Testis (tissue), 3 donors: Measurements from ENCODE around the gene ELP2. TPM values are rescaled to one million over a fixed set of nuclear protein-coding genes. Genes with fewer than 3 reads are reported as not detected.

ENCODE experiments used
- DNase-seq: peaks from one replicate; pipeline ENCODE4 v3.0.0-alpha.2; 2019
- H3K27ac ChIP-seq, 2 donors: fragments of 200-600 bp; sonication (generic); one replicate each; pipeline ENCODE4 v1.5.1; 2019
- H3K27me3 ChIP-seq: fragments of 200-600 bp; sonication (generic); one replicate; pipeline ENCODE4 v1.5.1; 2019
- H3K36me3 ChIP-seq: fragments of 200-600 bp; sonication (generic); one replicate; pipeline ENCODE4 v1.5.1; 2017; ENCODE audit warnings: low read depth; ENCODE audit errors: missing control alignments
- H3K4me1 ChIP-seq: fragments of 200-600 bp; sonication (generic); one replicate; pipeline ENCODE4 v1.5.1; 2019
- H3K4me3 ChIP-seq, 2 donors: fragments of 200-600 bp; sonication (generic); one replicate each; pipeline ENCODE4 v1.5.1; 2017 to 2019
- H3K9me3 ChIP-seq: fragments of 200-600 bp; sonication (generic); one replicate; pipeline ENCODE4 v1.5.1; 2017
- POLR2A ChIP-seq: fragments of 450-650 bp; IDR thresholded peaks from one replicate; pipeline ENCODE4 v1.6.1; 2017; ENCODE audit warnings: antibody characterized with exemption, mild to moderate bottlenecking, moderate library complexity
- WGBS, 2 donors: methylation state at CpG; one replicate each; pipeline ENCODE4 v1.1.5; 2018; 5-methylcytosine and 5-hydroxymethylcytosine counted together
- intact Hi-C: fragments of 100-400 bp; cut with DNase I; formaldehyde crosslinking; loops from one replicate; pipeline ENCODE4 v1.15.1; 2023; ENCODE audit warnings: low total_unique reads
- polyA plus RNA-seq: library from polyadenylated mRNA; stranded (reverse); fragments of 350-450 nt; fragmentation: Illumina TruSeq; extraction: RNeasy Lipid Tissue Mini Kit (QIAGEN cat#74804); gene quantifications from one replicate; pipeline ENCODE4 v1.2.3, GENCODE V29; 2014; ENCODE audit warnings: low read depth, low replicate concordance; ENCODE audit not compliant: insufficient read depth
- total RNA-seq, 2 donors: library from RNA; depleted of rRNA; stranded (reverse); fragments of >200 nt; gene quantifications; one replicate each; pipeline ENCODE4 v1.2.3, GENCODE V29; 2016
- TF ChIP-seq, protein P1 (sequence below), 3 experiments: fragments of 450-650 bp in 2 of 3; fragments of 200-600 bp in 1 of 3; sonication (generic) in 1 of 3; IDR thresholded peaks; one replicate each; pipeline ENCODE4 v1.5.1; 2016 to 2019; ENCODE audit warnings: antibody characterized with exemption in 3 of 3, mild to moderate bottlenecking in 2 of 3, moderate library complexity in 1 of 3

ELP2 gene
- total and polyA plus RNA-seq, 3 donors from 2014 or later: 81.0 to 95.2 (median 94.8) TPM

- Histone ChIP-seq H3K27me3 (no peaks in the 10 kb centered on the region), H3K4me1 (peaks cover 11% of the 10 kb centered on the region), H3K36me3 (no peaks in the 10 kb centered on the region), H3K9me3 (no peaks in the 10 kb centered on the region), H3K4me3 (peak overlapping the region; percentile 91 to 97), H3K27ac (no peak overlapping the region)
- TF ChIP-seq POLR2A: no peak
- TF ChIP-seq, protein P1, sequence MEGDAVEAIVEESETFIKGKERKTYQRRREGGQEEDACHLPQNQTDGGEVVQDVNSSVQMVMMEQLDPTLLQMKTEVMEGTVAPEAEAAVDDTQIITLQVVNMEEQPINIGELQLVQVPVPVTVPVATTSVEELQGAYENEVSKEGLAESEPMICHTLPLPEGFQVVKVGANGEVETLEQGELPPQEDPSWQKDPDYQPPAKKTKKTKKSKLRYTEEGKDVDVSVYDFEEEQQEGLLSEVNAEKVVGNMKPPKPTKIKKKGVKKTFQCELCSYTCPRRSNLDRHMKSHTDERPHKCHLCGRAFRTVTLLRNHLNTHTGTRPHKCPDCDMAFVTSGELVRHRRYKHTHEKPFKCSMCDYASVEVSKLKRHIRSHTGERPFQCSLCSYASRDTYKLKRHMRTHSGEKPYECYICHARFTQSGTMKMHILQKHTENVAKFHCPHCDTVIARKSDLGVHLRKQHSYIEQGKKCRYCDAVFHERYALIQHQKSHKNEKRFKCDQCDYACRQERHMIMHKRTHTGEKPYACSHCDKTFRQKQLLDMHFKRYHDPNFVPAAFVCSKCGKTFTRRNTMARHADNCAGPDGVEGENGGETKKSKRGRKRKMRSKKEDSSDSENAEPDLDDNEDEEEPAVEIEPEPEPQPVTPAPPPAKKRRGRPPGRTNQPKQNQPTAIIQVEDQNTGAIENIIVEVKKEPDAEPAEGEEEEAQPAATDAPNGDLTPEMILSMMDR (IDR thresholded peaks at IDR 0.05): no peak
- no peak for DNase-seq
- intact Hi-C loops: no loop called here
- WGBS, 2 donors: 63 to 66% methylated on average over 23 to 26 of the region's 26 CpGs
Measured at GRCh38 chr18:36130883-36131653, 1.4 kb downstream of the ELP2 start.

- Histone ChIP-seq H3K4me3 (no peak overlapping the region), H3K9me3 (no peaks in the 10 kb centered on the region), H3K4me1 (peaks cover 11% of the 10 kb centered on the region), H3K27ac (no peak overlapping the region), H3K27me3 (no peaks in the 10 kb centered on the region), H3K36me3 (no peaks in the 10 kb centered on the region)
- no peak for DNase-seq
- TF ChIP-seq, protein P1 (IDR thresholded peaks at IDR 0.05): no peak
- TF ChIP-seq POLR2A: no peak
- 82 to 88% methylated on average over 9 of the region's 9 CpGs for WGBS, 2 donors
- intact Hi-C loops: no loop called here
Measured at GRCh38 chr18:36131692-36132483, 2.2 kb downstream of the ELP2 start.

DNA sequence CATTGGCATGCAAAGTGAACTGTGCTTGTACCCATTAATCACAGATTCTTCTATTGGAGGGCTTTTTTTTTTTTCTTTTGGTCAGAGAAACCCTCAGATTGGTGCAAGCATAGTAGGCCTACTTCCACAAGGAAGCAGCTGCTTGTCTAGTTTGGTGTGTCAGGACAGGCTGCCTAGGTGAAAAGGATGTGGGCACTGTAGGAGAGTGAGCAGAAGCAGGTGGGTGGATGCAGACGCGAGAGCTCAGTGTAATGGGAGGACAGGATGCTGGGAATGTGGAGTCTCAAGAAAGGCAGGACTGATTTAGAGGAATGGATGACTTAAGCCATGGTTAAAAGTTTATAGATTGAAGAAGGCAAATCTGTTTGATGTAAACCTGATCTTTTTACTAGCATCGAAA lies 3.1 kb downstream of the ELP2 start:
- intact Hi-C loops: no loop called here
- peaks cover 11% of the 10 kb centered on the region for H3K4me1 ChIP-seq
- DNase-seq: no peak
- no peak for TF ChIP-seq POLR2A
- TF ChIP-seq, protein P1 (IDR thresholded peaks at IDR 0.05): no peak
- H3K4me3 ChIP-seq: no peak overlapping the region
- H3K9me3 ChIP-seq: no peaks in the 10 kb centered on the region
- H3K36me3 ChIP-seq: no peaks in the 10 kb centered on the region
- WGBS, 2 donors: 78 to 88% methylated on average over 3 of the region's 3 CpGs
- H3K27me3 ChIP-seq: no peaks in the 10 kb centered on the region
- no peak overlapping the region for H3K27ac ChIP-seq

DNA sequence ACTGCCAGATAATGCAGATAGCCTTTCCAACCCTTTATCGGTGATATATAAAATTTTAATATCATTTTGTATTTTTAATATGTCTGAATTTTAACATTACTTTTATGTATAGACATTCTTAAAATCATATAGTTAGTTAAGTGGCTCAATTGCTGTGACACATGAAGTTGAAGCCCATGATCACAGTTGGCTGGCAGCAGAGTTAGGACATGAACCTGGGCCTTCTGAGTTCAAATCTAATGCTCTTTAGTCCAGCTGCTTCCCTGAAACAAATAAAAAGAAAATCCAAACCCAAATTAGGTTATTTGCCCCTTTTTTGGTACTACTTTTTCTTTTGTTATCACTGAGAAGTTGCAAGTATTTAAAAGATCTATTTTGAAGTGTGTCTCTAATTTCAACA lies 5.6 kb downstream of the ELP2 start:
- TF ChIP-seq, protein P1 (IDR thresholded peaks at IDR 0.05): no peak
- TF ChIP-seq POLR2A: no peak
- H3K4me3 ChIP-seq: no peak overlapping the region
- no peak overlapping the region for H3K27ac ChIP-seq
- intact Hi-C loops: no loop called here
- no peaks in the 10 kb centered on the region for H3K27me3 ChIP-seq
- 84 to 98% methylated on average over 1 of the region's 1 CpG for WGBS, 2 donors
- DNase-seq: no peak
- peaks cover 11% of the 10 kb centered on the region for H3K4me1 ChIP-seq
- H3K36me3 ChIP-seq: no peaks in the 10 kb centered on the region
- H3K9me3 ChIP-seq: no peaks in the 10 kb centered on the region
